SK-N-SH treated with all-trans-retinoic acid at 6 μM for 48 hours (cell line): ENCODE measurements around the gene TUBA4A.

Source experiments
- ATAC-seq: fragments of 200-7000 bp; cut with Tn5 transposase; 3 replicates; pipeline ENCODE4 v1.9.1; 2020; ENCODE audit warnings: mild to moderate bottlenecking, moderate library complexity
- ARNTL ChIP-seq: fragments of 450-650 bp; formaldehyde crosslinking; IDR thresholded peaks from 2 replicates; pipeline ENCODE4 v1.5.0; 2020; ENCODE audit warnings: low read depth, mild to moderate bottlenecking, moderate library complexity, borderline replicate concordance
- BACH2 ChIP-seq: fragments of 250-450 bp; sonication (Bioruptor Pico); IDR thresholded peaks from 2 replicates; pipeline ENCODE4 v1.9.0; 2021; ENCODE audit warnings: mild to moderate bottlenecking, borderline replicate concordance
- CSDC2 ChIP-seq: fragments of 250-450 bp; sonication (Bioruptor Pico); IDR thresholded peaks from 2 replicates; pipeline ENCODE4 v1.5.0; 2020; ENCODE audit warnings: mild to moderate bottlenecking, moderate library complexity
- ESRRG ChIP-seq: fragments of 250-450 bp; sonication (Bioruptor Pico); IDR thresholded peaks from 2 replicates; pipeline ENCODE4 v1.6.1; 2021; ENCODE audit warnings: mild to moderate bottlenecking
- GLIS3 ChIP-seq: fragments of 250-450 bp; sonication (Bioruptor Pico); IDR thresholded peaks from 2 replicates; pipeline ENCODE4 v1.5.0; 2020; ENCODE audit warnings: mild to moderate bottlenecking, moderate library complexity
- ISL1 ChIP-seq: fragments of 250-450 bp; sonication (Bioruptor Pico); IDR thresholded peaks from 2 replicates; pipeline ENCODE4 v2.1.2; 2022; ENCODE audit warnings: mild to moderate bottlenecking, moderate library complexity
- OSR1 ChIP-seq: fragments of 250-450 bp; sonication (Bioruptor Pico); IDR thresholded peaks from 2 replicates; pipeline ENCODE4 v1.8.0; 2022; ENCODE audit warnings: moderate library complexity, mild to moderate bottlenecking, inconsistent platforms
- PPARA ChIP-seq: fragments of 250-450 bp; sonication (Bioruptor Pico); IDR thresholded peaks from 2 replicates; pipeline ENCODE4 v1.5.0; 2020; ENCODE audit warnings: mild to moderate bottlenecking, borderline replicate concordance
- RARB ChIP-seq: fragments of 250-450 bp; sonication (Bioruptor Pico); IDR thresholded peaks from 2 replicates; pipeline ENCODE4 v1.8.0; 2021; ENCODE audit warnings: mild to moderate bottlenecking, moderate library complexity
- SNAI2 ChIP-seq: fragments of 250-450 bp; sonication (Bioruptor Pico); IDR thresholded peaks from 2 replicates; pipeline ENCODE4 v1.5.0; 2020; ENCODE audit warnings: mild to moderate bottlenecking, moderate library complexity
- TCF4 ChIP-seq: fragments of 250-450 bp; sonication (Bioruptor Pico); IDR thresholded peaks from 2 replicates; pipeline ENCODE4 v1.8.0; 2021; ENCODE audit warnings: mild to moderate bottlenecking, moderate library complexity, borderline replicate concordance
- TOX ChIP-seq: fragments of 250-450 bp; sonication (Bioruptor Pico); IDR thresholded peaks from 2 replicates; pipeline ENCODE4 v1.8.0; 2021; ENCODE audit warnings: mild to moderate bottlenecking, moderate library complexity, borderline replicate concordance
- ZFP3 ChIP-seq: fragments of 250-450 bp; sonication (Bioruptor Pico); IDR thresholded peaks from 2 replicates; pipeline ENCODE4 v1.5.0; 2020; ENCODE audit warnings: mild to moderate bottlenecking, moderate library complexity
- ZFP30 ChIP-seq: fragments of 450-650 bp; formaldehyde crosslinking; IDR thresholded peaks from 2 replicates; pipeline ENCODE4 v1.5.0; 2022; ENCODE audit warnings: mild to moderate bottlenecking, moderate library complexity
- ZNF565 ChIP-seq: fragments of 450-650 bp; formaldehyde crosslinking; conservative IDR thresholded peaks from 2 replicates; pipeline ENCODE4 v1.5.0; 2020; ENCODE audit warnings: low read depth, mild to moderate bottlenecking, moderate library complexity
- ZNF70 ChIP-seq: fragments of 450-650 bp; formaldehyde crosslinking; IDR thresholded peaks from 2 replicates; pipeline ENCODE4 v1.5.0; 2020; ENCODE audit warnings: mild to moderate bottlenecking, moderate library complexity
- ZNF8 ChIP-seq: fragments of 450-650 bp; formaldehyde crosslinking; IDR thresholded peaks from 2 replicates; pipeline ENCODE4 v1.5.0; 2020; ENCODE audit warnings: mild to moderate bottlenecking, moderate library complexity
- TF ChIP-seq, protein P1 (sequence below): fragments of 250-450 bp; sonication (Bioruptor Pico); IDR thresholded peaks from 2 replicates; pipeline ENCODE4 v1.5.0; 2020; ENCODE audit warnings: mild to moderate bottlenecking, moderate library complexity
- TF ChIP-seq, protein P2 (sequence below): fragments of 250-450 bp; sonication (Bioruptor Pico); IDR thresholded peaks from 2 replicates; pipeline ENCODE4 v1.5.1; 2021; ENCODE audit warnings: mild to moderate bottlenecking, moderate library complexity
- TF ChIP-seq, protein P3 (sequence below): fragments of 250-450 bp; sonication (Bioruptor Pico); IDR thresholded peaks from 2 replicates; pipeline ENCODE4 v1.8.0; 2021; ENCODE audit warnings: low read depth, mild to moderate bottlenecking, moderate library complexity, borderline replicate concordance
- TF ChIP-seq, protein P4 (sequence below): fragments of 250-450 bp; sonication (Bioruptor Pico); IDR thresholded peaks from 2 replicates; pipeline ENCODE4 v1.5.1; 2020; ENCODE audit warnings: low read depth, mild to moderate bottlenecking, moderate library complexity

The TUBA4A gene

DNA sequence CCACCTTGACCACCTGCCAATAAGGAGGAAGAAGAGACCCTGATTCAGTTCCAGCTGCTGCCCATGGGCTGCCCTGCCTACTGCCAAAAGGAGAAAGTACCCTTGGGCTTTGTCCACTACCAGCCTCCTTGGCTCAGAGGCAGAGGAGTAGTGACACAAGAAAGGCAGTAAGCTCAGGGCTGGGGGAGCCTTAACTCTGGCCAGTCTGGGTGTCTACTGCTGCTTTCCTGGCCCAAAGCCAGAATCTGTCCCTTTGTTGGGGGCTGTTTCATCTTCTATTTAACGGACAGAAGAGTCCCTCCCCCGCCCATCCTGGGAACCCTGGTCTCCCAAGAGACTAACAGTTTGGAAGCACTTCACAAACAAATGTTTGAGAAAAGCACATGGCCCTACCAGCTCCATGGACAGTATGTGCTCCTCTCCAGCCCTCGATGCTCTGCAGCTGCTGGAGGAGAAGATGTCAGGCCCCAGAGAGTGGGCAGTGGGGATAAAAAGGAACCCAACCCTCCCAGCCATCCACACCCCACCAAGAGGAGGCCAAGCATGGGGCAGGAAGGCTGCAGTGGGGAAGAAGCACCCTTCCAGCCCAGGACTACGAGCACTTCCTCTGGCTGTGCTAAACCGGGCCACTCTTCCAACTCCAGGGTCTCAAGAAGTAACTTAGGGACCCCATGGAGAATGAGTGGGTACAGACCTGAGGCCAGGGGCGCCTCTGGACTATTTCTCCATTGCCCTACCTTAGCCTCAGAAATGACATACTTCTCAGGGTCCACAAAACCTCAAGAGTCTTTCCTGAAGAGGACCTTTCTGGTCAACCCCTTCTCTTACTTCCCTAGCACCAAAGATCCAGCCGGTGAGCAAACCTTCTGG, 25.4 kb downstream of the TUBA4A start (continued):
- TF ChIP-seq, protein P1, sequence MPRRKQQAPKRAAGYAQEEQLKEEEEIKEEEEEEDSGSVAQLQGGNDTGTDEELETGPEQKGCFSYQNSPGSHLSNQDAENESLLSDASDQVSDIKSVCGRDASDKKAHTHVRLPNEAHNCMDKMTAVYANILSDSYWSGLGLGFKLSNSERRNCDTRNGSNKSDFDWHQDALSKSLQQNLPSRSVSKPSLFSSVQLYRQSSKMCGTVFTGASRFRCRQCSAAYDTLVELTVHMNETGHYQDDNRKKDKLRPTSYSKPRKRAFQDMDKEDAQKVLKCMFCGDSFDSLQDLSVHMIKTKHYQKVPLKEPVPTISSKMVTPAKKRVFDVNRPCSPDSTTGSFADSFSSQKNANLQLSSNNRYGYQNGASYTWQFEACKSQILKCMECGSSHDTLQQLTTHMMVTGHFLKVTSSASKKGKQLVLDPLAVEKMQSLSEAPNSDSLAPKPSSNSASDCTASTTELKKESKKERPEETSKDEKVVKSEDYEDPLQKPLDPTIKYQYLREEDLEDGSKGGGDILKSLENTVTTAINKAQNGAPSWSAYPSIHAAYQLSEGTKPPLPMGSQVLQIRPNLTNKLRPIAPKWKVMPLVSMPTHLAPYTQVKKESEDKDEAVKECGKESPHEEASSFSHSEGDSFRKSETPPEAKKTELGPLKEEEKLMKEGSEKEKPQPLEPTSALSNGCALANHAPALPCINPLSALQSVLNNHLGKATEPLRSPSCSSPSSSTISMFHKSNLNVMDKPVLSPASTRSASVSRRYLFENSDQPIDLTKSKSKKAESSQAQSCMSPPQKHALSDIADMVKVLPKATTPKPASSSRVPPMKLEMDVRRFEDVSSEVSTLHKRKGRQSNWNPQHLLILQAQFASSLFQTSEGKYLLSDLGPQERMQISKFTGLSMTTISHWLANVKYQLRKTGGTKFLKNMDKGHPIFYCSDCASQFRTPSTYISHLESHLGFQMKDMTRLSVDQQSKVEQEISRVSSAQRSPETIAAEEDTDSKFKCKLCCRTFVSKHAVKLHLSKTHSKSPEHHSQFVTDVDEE (CRISPR knock-in tag) = no peak
- no peak for TF ChIP-seq TOX (CRISPR knock-in tag)
- TF ChIP-seq ZNF70 (CRISPR knock-in tag) = no peak
- no peak for TF ChIP-seq TCF4 (CRISPR knock-in tag)
- no peak for TF ChIP-seq PPARA

DNA sequence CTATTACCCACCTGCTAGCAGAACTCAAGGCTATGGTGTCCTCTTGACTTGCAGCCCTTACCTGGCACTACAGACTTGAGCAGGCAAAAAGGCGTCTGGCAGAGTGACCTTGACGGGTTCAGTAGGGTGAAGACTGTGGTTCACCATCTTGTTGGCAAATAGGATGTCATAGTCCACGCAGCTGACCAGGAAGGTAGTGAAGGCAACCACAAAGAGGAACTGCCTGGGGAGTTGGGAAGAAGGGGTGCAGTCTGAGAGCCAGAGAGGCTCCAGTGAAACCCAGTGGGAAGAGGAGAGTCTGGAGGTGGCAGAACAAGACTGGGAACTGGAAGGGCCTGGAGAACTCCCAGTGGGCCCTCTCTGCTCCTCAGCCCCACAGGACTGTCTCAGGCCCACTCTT, 28.4 kb downstream of the TUBA4A start:
- TF ChIP-seq, protein P2, sequence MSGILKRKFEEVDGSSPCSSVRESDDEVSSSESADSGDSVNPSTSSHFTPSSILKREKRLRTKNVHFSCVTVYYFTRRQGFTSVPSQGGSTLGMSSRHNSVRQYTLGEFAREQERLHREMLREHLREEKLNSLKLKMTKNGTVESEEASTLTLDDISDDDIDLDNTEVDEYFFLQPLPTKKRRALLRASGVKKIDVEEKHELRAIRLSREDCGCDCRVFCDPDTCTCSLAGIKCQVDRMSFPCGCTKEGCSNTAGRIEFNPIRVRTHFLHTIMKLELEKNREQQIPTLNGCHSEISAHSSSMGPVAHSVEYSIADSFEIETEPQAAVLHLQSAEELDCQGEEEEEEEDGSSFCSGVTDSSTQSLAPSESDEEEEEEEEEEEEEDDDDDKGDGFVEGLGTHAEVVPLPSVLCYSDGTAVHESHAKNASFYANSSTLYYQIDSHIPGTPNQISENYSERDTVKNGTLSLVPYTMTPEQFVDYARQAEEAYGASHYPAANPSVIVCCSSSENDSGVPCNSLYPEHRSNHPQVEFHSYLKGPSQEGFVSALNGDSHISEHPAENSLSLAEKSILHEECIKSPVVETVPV (CRISPR knock-in tag) = no peak
- TF ChIP-seq, protein P3, sequence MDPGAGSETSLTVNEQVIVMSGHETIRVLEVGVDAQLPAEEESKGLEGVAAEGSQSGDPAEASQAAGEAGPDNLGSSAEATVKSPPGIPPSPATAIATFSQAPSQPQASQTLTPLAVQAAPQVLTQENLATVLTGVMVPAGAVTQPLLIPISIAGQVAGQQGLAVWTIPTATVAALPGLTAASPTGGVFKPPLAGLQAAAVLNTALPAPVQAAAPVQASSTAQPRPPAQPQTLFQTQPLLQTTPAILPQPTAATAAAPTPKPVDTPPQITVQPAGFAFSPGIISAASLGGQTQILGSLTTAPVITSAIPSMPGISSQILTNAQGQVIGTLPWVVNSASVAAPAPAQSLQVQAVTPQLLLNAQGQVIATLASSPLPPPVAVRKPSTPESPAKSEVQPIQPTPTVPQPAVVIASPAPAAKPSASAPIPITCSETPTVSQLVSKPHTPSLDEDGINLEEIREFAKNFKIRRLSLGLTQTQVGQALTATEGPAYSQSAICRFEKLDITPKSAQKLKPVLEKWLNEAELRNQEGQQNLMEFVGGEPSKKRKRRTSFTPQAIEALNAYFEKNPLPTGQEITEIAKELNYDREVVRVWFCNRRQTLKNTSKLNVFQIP (CRISPR knock-in tag) = no peak
- TF ChIP-seq CSDC2 (CRISPR knock-in tag) (no peak), OSR1 (CRISPR knock-in tag) (no peak), ZNF70 (CRISPR knock-in tag) (no peak), RARB (CRISPR knock-in tag) (no peak), ZNF565 (no peak), ISL1 (CRISPR knock-in tag) (no peak), ARNTL (no peak), TOX (CRISPR knock-in tag) (no peak), ZFP30 (no peak), PPARA (no peak), ESRRG (CRISPR knock-in tag) (no peak), ZFP3 (no peak), BACH2 (CRISPR knock-in tag) (no peak), GLIS3 (CRISPR knock-in tag) (no peak)
- TF ChIP-seq, protein P4, sequence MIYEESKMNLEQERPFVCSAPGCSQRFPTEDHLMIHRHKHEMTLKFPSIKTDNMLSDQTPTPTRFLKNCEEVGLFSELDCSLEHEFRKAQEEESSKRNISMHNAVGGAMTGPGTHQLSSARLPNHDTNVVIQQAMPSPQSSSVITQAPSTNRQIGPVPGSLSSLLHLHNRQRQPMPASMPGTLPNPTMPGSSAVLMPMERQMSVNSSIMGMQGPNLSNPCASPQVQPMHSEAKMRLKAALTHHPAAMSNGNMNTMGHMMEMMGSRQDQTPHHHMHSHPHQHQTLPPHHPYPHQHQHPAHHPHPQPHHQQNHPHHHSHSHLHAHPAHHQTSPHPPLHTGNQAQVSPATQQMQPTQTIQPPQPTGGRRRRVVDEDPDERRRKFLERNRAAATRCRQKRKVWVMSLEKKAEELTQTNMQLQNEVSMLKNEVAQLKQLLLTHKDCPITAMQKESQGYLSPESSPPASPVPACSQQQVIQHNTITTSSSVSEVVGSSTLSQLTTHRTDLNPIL (CRISPR knock-in tag) = no peak
- TF ChIP-seq, all 23 proteins: peak for 0

DNA sequence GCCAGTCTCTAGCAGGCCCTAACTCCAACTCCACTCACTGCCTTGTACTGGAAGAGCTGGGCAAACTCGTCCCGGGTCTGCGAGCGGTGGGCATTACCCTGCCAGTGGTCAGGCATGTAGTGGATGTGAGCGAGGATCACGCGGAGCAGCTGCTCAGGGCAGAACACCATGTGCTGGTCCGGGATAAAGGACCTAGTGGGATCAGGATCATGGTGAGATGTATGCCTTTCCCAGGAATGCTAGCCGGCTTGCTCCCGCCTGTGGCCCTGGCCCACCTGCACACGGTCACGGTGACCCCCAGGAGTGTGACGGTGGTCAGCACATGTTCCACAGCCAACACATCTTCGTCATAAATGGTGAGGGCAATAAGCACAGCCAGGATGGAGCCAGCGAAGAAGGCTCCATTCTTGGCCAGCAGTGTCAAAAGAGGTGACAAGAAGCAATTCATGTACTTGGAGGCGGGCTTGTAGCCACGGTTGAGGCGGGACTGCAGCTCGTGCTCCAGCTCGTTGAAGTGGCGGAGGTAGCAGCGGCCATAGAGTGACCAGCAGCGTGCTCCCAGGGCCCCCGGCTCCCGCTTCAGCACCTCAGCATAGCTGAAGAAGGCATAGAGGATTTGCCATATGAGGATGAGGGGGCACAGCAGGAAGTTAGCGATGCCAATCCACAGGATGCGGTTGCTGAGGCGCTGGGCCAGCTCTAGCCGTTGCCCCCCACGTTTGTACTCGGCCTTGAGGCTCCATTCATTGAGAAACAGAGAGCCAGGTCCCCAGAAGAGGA, 29.7 kb downstream of the TUBA4A start:
- TF ChIP-seq ZFP3 (no peak), TOX (CRISPR knock-in tag) (no peak), ZNF70 (CRISPR knock-in tag) (no peak), ISL1 (CRISPR knock-in tag) (no peak), PPARA (no peak), ZNF565 (no peak), ZFP30 (no peak), ZNF8 (no peak), BACH2 (CRISPR knock-in tag) (no peak), SNAI2 (CRISPR knock-in tag) (no peak), ARNTL (no peak)
- TF ChIP-seq, protein P1 (CRISPR knock-in tag) = no peak
- TF ChIP-seq, protein P3 (CRISPR knock-in tag) = no peak
- TF ChIP-seq, protein P4 (CRISPR knock-in tag) = no peak
- ATAC-seq = no peak

More for the DNA sequence above, 28.4 kb downstream of the TUBA4A start:
- no peak for ATAC-seq
